NCI-H510A (cell line): ENCODE measurements around the gene PGP.

ENCODE experiments used
- DNase-seq: peaks from one replicate; lab custom pipeline; 2025; lab: John Stamatoyannopoulos, UW

Gene PGP

DNA sequence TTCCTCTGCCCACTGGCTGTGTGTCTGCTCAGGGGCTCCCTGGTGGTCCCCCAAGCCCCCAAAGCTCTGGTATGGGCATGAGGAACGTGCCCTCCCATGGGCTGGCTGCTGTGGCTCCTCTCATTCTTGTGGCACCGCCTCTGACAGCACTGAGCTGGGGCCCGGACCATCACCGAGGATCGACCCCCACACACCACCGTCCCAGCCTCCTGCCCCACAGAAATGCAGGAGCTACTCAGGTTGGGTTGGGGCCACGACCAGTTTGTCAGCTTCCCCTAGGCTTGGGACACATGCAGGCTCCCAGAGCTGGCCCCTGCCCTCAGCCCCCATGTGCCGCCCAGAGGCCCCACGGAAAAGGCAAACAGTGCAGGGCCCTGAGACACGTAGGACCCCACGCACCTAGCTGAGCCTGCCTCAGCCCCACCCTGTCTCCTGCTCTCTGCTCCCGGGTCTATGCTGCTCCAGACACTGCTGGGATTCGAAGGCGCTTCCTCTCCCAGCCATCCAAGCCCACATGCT lies 15.0 kb downstream of the PGP start:
- DNase-seq: no peak

- no peak for DNase-seq
Measured at GRCh38 chr16:2199095-2199494, 15.5 kb downstream of the PGP start.

GRCh38 chr16:2198283-2198682 lies 16.4 kb downstream of the PGP start:
- no peak for DNase-seq

DNA sequence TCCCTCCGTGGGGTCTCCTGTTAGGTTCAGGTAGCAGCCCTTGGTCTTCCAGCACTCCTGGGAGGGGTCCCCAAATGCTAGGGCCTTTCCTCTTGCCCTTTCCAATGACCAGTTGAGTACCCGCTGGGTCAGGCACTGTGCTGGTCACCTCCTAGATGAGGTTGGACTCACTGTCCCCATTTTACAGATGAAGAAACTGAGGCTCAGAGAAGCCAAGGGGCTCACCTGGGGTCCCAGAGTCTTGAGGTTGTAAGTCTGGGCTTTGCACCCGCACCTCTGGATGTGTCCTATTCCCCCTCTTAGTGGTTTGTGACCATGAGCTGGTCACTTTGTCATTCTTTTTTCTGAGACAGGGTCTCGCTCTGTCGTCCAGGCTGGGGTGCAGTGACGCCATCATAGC lies 16.9 kb downstream of the PGP start:
- no peak for DNase-seq

DNA sequence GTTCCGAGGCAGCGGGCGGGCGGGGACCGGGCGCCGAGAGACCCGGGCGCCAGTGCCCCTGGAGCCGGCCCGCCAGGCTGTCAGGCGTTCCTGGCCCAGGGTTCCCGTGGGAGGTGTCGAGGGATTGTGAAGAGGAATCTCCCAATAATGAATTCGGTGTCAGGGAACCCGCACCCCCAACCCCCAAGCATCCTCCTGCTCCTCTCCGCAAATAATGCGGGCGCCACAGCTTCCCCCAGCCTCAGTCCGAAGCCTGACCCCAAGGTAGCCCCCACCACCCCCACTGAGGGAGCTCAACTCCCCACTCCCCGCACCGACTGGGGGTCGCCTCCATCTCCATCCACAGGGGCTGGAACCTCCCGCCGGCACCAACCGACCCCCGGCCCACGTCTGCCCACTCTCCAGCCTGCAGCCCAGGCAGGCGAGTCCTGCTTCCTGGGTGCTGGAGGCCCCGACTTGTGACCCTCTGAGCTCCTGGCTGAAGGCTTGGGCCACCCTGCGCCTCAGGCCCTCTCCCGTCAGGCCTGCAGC lies 17.6 kb downstream of the PGP start:
- no peak for DNase-seq

DNA sequence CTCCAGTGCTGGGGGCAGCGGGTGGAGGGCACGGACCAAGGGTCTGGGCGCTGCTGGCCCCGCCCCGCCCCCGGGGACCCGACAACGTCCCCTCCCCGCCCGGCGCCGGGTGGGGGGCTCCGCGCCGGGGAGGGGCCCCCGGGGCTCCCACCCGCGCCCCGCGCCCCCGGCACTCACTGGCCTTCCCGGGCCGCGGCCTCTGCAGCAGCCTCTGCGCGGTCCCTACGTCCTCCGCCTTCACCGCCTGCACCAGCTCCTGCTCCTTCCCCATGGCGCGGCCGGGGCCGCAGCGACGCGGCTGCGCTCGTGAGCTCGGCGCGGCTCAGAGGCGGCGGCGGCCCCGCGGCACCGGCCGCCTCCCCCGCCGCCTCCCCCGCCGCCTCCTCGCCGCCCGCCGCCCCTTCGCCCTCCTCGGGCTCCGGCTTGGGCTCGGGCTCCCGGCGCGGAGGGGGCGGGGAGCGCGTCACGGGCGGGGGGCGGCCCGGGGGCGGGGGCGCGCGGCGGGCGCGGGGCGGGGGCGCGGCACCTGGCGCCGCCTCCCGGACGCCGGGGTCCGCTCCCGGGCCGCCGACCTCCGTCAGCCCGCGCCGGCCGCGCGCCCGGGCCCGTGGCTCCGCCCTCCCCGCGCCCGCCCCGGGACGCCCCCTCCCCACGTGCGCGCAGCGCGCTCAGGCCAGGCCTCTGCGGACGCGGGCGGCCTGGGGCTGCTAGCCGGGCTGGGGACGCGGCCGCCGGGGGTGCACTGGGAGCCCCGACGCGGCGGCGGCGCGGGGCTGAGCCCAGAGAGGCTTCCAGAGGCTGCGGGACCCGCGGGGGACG lies 18.3 kb downstream of the PGP start, which contains the start of gene CASKIN1:
Gene CASKIN1 (minus strand): TSS at position 444 of the 819 bp plus-strand sequence. CDS start 173 bp downstream, at position 271.
- DNase-seq: no peak

- DNase-seq: no peak
Measured at GRCh38 chr16:2195322-2196161, 19.1 kb downstream of the PGP start.

DNA sequence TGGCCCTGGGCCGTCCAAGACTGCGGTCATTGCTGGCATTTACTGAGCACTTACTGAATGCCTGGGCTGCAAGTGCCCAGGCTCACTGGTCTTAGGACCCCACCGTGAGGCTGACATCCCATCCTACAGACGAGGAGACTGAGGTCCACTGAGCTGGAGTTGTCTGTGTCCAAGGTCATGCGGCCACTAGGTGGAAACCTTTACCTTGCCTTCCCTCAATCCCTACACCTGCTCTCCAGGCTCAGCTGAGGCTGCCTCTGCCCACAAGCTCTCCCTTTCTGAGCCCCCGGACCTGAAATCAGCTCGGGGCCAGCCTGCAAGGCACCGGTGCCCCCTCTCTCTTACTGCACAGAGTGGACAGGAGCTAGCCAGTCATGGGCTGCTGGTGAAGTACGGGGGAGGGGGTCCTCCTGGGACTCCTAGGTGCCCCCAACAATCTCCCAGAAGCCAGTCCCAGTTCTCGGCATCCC lies 19.8 kb downstream of the PGP start:
- no peak for DNase-seq

- DNase-seq: no peak
Measured at GRCh38 chr16:2194166-2194834, 20.3 kb downstream of the PGP start.

DNA sequence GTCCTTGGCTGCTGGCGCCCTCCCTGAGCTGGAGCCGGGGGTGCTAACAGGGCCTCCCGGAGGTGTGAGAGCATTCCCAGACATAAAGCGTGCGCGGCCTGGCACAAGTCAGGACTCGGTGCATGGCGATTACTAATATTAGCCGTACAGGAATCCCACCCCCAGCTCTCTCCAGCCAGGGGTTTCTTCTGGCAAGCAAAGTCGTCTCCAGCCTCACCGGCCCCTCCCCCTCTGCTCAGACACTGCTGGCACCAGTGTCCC lies 23.3 kb downstream of the PGP start:
- DNase-seq: no peak

GRCh38 chr16:2190659-2191445 lies 23.8 kb downstream of the PGP start:
- no peak for DNase-seq

GRCh38 chr16:2190002-2190658 lies 24.5 kb downstream of the PGP start:
- DNase-seq: no peak

DNA sequence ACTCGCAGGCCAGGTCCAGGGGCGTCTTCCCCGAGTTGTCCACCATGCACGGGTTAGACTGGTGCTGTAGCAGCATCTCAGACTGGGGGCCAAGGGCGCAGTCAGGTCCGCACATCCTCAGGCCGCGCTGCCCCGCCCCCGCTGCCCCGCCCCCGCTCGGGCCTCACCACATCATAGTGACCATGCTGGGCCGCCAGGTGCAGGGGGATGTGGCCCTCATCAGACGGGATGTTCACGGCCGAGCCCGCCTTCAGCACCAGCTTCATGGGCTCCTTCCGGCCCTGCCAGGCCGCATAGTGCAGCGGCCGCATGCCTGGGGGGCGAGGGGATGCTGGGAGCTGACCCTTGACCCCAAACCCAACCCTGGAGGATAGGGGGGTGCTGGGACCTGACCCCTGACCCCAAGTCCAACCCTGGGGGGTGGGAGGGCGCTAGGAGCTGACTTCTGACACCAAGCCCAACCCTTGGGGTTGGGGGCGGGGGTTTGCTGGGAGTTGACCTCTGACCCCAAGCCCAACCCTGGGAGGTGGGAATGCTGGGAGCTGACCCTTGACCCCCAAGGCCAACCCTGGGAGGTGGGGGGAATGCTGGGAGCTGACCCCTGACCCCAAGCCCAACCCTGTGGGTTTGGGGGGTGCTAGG lies 25.3 kb downstream of the PGP start:
- no peak for DNase-seq

DNA sequence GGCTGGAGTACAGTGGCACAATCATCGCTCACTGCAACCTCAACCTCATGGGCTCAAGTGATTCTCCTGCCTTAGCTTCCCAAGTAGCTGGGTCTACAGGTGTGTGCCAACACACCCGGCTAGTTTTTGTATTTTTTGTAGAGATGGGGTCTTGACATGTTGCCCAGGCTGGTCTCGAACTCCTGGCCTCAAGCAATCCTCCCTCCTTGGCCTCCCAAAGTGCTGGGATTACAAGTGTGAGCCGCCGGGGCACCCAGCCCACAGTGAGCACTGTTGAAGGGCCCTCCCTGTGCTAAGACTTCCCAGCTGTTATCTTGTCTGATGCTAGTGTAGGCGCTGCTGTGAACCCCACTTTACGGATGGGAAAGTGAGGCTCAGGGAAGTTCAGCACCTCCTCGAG lies 26.2 kb downstream of the PGP start:
- no peak for DNase-seq

DNA sequence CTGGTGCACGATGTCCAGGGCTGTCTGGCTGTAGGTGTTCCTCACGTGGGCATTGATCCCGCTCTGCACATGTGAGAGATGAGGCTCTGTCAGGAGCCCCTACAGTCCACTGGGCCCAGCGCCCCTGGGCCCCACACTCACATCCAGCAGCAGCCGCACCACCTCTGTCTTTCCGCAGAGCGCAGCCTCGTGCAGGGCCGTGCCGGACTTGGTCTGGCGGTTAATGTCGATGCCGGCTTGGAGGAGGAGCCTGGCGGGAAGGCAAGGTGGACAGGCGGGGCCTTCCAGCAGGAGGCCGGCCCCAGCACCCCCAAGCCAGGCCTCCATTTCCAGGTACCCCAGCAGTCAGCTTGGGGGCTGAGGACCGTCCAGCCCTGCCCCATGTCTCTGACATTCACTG lies 27.4 kb downstream of the PGP start:
- DNase-seq: no peak

DNA sequence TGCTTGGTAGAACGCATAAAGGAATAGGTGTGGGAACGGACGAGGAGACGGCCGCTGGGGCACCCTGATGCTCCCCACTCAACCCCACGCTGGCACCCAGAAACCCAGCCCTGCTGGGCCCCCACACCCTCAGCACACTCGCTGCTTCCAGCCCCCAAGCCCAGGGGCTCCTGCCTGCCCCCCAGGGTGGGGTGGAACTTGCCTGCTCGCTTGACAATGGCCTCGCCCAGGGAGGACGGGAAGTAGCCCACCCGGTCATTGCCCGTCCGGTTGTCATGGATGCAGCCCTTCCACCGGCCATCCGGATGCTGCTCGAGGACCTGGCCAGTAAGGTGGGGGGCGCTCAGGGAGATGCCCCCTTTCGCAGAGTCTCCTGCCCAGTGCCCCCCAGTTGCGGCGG lies 28.1 kb downstream of the PGP start:
- DNase-seq: no peak

GRCh38 chr16:2186064-2186463 lies 28.6 kb downstream of the PGP start:
- DNase-seq: no peak

GRCh38 chr16:2184962-2185361 lies 29.7 kb downstream of the PGP start:
- DNase-seq: no peak

- no peak for DNase-seq
Measured at GRCh38 chr16:2184346-2184745, 30.3 kb downstream of the PGP start.

DNA sequence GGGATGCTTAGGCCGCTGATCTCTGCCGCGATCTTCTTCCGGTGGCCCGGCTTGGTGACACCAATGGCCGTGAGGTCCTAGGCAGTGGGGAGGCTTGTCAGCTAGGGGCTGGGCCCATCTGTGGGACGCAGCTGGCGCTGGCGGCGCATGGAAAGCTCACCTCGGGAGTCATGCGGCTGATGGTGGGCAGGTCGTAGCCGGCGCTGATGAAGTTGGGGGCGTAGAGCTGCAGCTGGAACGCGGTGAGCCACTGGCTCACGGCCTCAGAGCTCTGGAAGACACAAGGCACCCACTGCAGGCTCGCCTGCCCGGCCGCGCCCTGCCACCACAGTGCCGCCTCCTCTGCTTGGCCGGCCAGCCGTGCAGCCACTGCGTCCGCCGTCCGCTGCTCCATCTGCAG lies 31.0 kb downstream of the PGP start:
- no peak for DNase-seq
